ENCODE data around the gene PRIM2. TPM values are rescaled to one million over a fixed set of nuclear protein-coding genes. Genes with fewer than 3 reads are reported as not detected.
"Not testable (repeated sequence)": the region's sequence is repeated elsewhere in the genome, so short reads cannot be mapped to it uniquely, and the experiment has no call there.

Gene PRIM2
- total RNA-seq, 1 experiment from 2014 or later: 112 TPM

- not testable (repeated sequence) for DNase-seq (ENCODE audit: low read depth)
These were observed 185.0 kb downstream of the PRIM2 start for GRCh38 chr6:57502387-57502786.

GRCh38 chr6:57505251-57505650, 187.8 kb downstream of the PRIM2 start:
- not testable (repeated sequence) for DNase-seq (ENCODE audit: low read depth)

GRCh38 chr6:57510390-57510789, 193.0 kb downstream of the PRIM2 start:
- DNase-seq (ENCODE audit: low read depth): not testable (repeated sequence)

GRCh38 chr6:57515171-57515570, 197.7 kb downstream of the PRIM2 start:
- DNase-seq (ENCODE audit: low read depth): not testable (repeated sequence)

- not testable (repeated sequence) for DNase-seq (ENCODE audit: low read depth)
These were observed 198.4 kb downstream of the PRIM2 start for GRCh38 chr6:57515845-57516244.

- not testable (repeated sequence) for DNase-seq (ENCODE audit: low read depth)
These were observed 199.3 kb downstream of the PRIM2 start for GRCh38 chr6:57516776-57517175.

GRCh38 chr6:57519198-57519597, 201.8 kb downstream of the PRIM2 start:
- not testable (repeated sequence) for DNase-seq (ENCODE audit: low read depth)

GRCh38 chr6:57521085-57521484, 203.7 kb downstream of the PRIM2 start:
- not testable (repeated sequence) for DNase-seq (ENCODE audit: low read depth)

GRCh38 chr6:57523221-57523620, 205.8 kb downstream of the PRIM2 start:
- not testable (repeated sequence) for DNase-seq (ENCODE audit: low read depth)

GRCh38 chr6:57529755-57530154, 212.3 kb downstream of the PRIM2 start:
- not testable (repeated sequence) for DNase-seq (ENCODE audit: low read depth)

GRCh38 chr6:57532660-57533059, 215.2 kb downstream of the PRIM2 start:
- DNase-seq (ENCODE audit: low read depth): not testable (repeated sequence)

- not testable (repeated sequence) for DNase-seq (ENCODE audit: low read depth)
These were observed 217.7 kb downstream of the PRIM2 start for GRCh38 chr6:57535121-57535520.

GRCh38 chr6:57535994-57536393, 218.6 kb downstream of the PRIM2 start:
- DNase-seq (ENCODE audit: low read depth): peak; percentile 4

GRCh38 chr6:57537916-57538315, 220.5 kb downstream of the PRIM2 start:
- not testable (repeated sequence) for DNase-seq (ENCODE audit: low read depth)

- not testable (repeated sequence) for DNase-seq (ENCODE audit: low read depth)
These were observed 234.5 kb downstream of the PRIM2 start for GRCh38 chr6:57551961-57552360.

- DNase-seq (ENCODE audit: low read depth): not testable (repeated sequence)
These were observed 240.4 kb downstream of the PRIM2 start for GRCh38 chr6:57557855-57558254.

GRCh38 chr6:57559170-57559569, 241.7 kb downstream of the PRIM2 start:
- DNase-seq (ENCODE audit: low read depth): not testable (repeated sequence)

GRCh38 chr6:57562233-57562632, 244.8 kb downstream of the PRIM2 start:
- not testable (repeated sequence) for DNase-seq (ENCODE audit: low read depth)

GRCh38 chr6:57572119-57572518, 254.7 kb downstream of the PRIM2 start:
- DNase-seq (ENCODE audit: low read depth): not testable (repeated sequence)

- DNase-seq (ENCODE audit: low read depth): not testable (repeated sequence)
These were observed 255.4 kb downstream of the PRIM2 start for GRCh38 chr6:57572844-57573243.

GRCh38 chr6:57577023-57577422, 259.6 kb downstream of the PRIM2 start:
- DNase-seq (ENCODE audit: low read depth): not testable (repeated sequence)

- DNase-seq (ENCODE audit: low read depth): not testable (repeated sequence)
These were observed 262.1 kb downstream of the PRIM2 start for GRCh38 chr6:57579489-57579888.

- DNase-seq (ENCODE audit: low read depth): not testable (repeated sequence)
These were observed 264.2 kb downstream of the PRIM2 start for GRCh38 chr6:57581586-57581985.

GRCh38 chr6:57601105-57601504, 283.7 kb downstream of the PRIM2 start:
- DNase-seq (ENCODE audit: low read depth): not testable (repeated sequence)
